HL-60 (cell line): Measurements from ENCODE around the gene RRM1.

Experiments used
- CTCF ChIP-seq: IDR thresholded peaks from one replicate; pipeline ENCODE4 v1.5.1; 2011; ENCODE audit warnings: low read length, control low read depth, inconsistent platforms; ENCODE audit not compliant: insufficient read depth
- POLR2AphosphoS5 ChIP-seq: IDR thresholded peaks from 2 replicates; pipeline ENCODE4 v1.6.1; 2012; ENCODE audit warnings: low read depth
- REST ChIP-seq: IDR thresholded peaks from 2 replicates; pipeline ENCODE4 v1.6.1; 2012; ENCODE audit warnings: low read depth; ENCODE audit not compliant: insufficient replicate concordance
- SPI1 ChIP-seq: IDR thresholded peaks from 2 replicates; pipeline ENCODE4 v1.6.1; 2012; ENCODE audit warnings: low read depth, mild to moderate bottlenecking, borderline replicate concordance

- TF ChIP-seq CTCF (no peak), POLR2AphosphoS5 (no peak), REST (no peak), SPI1 (no peak)
These were observed 30.5 kb downstream of the RRM1 start for GRCh38 chr11:4125141-4125540.
